Ectodermal cell (in vitro differentiated cells): ENCODE results near the gene SNAPC4.

ENCODE experiments used
- H3K27ac ChIP-seq: 2 replicates; pipeline ENCODE4 v1.7.0; 2013; ENCODE audit warnings: mild to moderate bottlenecking, low read depth, low read length; ENCODE audit not compliant: insufficient read depth, poor library complexity, severe bottlenecking
- H3K27me3 ChIP-seq: 2 replicates; pipeline ENCODE4 v1.7.0; 2013; ENCODE audit warnings: mild to moderate bottlenecking, low read length; ENCODE audit not compliant: insufficient read depth, control insufficient read depth, poor library complexity, severe bottlenecking
- H3K36me3 ChIP-seq: one replicate; pipeline ENCODE4 v1.7.0; 2013; ENCODE audit warnings: low read length; ENCODE audit not compliant: control insufficient read depth, insufficient read depth
- H3K4me1 ChIP-seq: one replicate; pipeline ENCODE4 v1.7.0; 2013; ENCODE audit warnings: low read length; ENCODE audit not compliant: control insufficient read depth, insufficient read depth
- H3K4me3 ChIP-seq: 2 replicates; pipeline ENCODE4 v1.7.0; 2013; ENCODE audit warnings: low read depth, low read length, control low read depth; ENCODE audit not compliant: insufficient read depth
- H3K9me3 ChIP-seq: 2 replicates; pipeline ENCODE4 v1.7.0; 2013; ENCODE audit warnings: mild to moderate bottlenecking, low read length, moderate library complexity; ENCODE audit not compliant: control insufficient read depth
- WGBS, 2 experiments: methylation state at CpG; one replicate each; pipeline ENCODE4 v1.1.7; 2013; ENCODE audit warnings: missing lambda C conversion rate in 2 of 2; 5-methylcytosine and 5-hydroxymethylcytosine counted together

Gene SNAPC4

GRCh38 chr9:136422876-136423275 lies 22.9 kb upstream of the SNAPC4 start:
- H3K4me1 ChIP-seq: no peaks in the 10 kb centered on the region
- H3K36me3 ChIP-seq: peaks cover 37% of the 10 kb centered on the region
- H3K27me3 ChIP-seq: no peaks in the 10 kb centered on the region

DNA sequence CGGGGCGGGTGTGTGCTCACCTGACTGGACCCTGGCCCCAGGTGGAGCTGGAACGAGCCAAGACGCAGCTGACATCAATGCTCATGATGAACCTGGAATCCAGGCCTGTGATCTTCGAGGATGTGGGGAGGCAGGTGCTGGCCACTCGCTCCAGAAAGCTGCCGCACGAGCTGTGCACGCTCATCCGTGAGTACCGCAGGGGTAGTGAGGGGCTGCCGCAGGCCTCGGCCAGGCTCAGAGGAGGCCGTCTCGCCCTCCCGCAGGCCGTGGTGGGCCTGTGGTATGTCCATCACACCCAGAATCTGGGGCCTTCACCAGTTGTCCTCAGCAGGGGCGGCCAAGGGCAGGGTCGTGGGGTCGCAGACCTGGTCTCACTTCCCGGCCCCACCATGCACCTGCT lies 21.8 kb upstream of the SNAPC4 start:
- Histone ChIP-seq H3K4me3 (no peak overlapping the region), H3K36me3 (peaks cover 43% of the 10 kb centered on the region)
- 92% methylated on average over 21 of the region's 21 CpGs for WGBS, 2 experiments

More at GRCh38 chr9:136422876-136423275, 22.9 kb upstream of the SNAPC4 start:
- no peaks in the 10 kb centered on the region for H3K9me3 ChIP-seq
- no peak overlapping the region for H3K27ac ChIP-seq
- 97% methylated on average over 26 of the region's 26 CpGs for WGBS, 2 experiments
- H3K4me3 ChIP-seq: no peak overlapping the region

GRCh38 chr9:136419092-136419420 lies 19.1 kb upstream of the SNAPC4 start:
- Histone ChIP-seq H3K4me3 (no peak overlapping the region), H3K27me3 (no peaks in the 10 kb centered on the region), H3K27ac (no peak overlapping the region), H3K36me3 (peaks cover 59% of the 10 kb centered on the region), H3K9me3 (no peaks in the 10 kb centered on the region), H3K4me1 (no peaks in the 10 kb centered on the region)
- 95 to 97% methylated on average over 12 of the region's 12 CpGs for WGBS, 2 experiments

More for the DNA sequence above, 21.8 kb upstream of the SNAPC4 start:
- no peaks in the 10 kb centered on the region for H3K9me3 ChIP-seq
- H3K27me3 ChIP-seq: no peaks in the 10 kb centered on the region
- H3K27ac ChIP-seq: no peak overlapping the region
- H3K4me1 ChIP-seq: no peaks in the 10 kb centered on the region

GRCh38 chr9:136418182-136419091 lies 18.5 kb upstream of the SNAPC4 start:
- H3K4me3 ChIP-seq: no peak overlapping the region

DNA sequence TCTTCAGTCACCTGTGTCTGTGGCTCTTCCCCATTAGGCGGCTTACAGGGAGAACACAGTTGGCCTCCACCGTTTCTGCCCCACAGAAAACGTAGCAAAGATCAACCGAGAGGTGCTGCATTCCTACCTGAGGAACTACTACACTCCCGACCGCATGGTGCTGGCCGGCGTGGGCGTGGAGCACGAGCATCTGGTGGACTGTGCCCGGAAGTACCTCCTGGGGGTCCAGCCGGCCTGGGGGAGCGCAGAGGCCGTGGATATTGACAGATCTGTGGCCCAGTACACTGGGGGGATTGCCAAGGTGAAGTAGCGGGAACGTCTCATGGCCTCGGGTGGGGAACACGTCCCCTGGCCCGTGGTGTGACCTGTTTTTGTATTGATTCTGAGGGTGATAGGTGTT lies 16.9 kb upstream of the SNAPC4 start:
- WGBS, 2 experiments: 94 to 97% methylated on average over 19 of the region's 19 CpGs
- Histone ChIP-seq H3K9me3 (no peaks in the 10 kb centered on the region), H3K36me3 (peaks cover 61% of the 10 kb centered on the region), H3K27me3 (no peaks in the 10 kb centered on the region), H3K4me3 (no peak overlapping the region), H3K4me1 (peaks cover under 1% of the 10 kb centered on the region), H3K27ac (no peak overlapping the region)

More at GRCh38 chr9:136418182-136419091, 18.5 kb upstream of the SNAPC4 start:
- 94% methylated on average over 48 of the region's 48 CpGs for WGBS, 2 experiments
- Histone ChIP-seq H3K4me1 (no peaks in the 10 kb centered on the region), H3K9me3 (no peaks in the 10 kb centered on the region), H3K36me3 (peaks cover 62% of the 10 kb centered on the region), H3K27ac (no peak overlapping the region), H3K27me3 (no peaks in the 10 kb centered on the region)

- H3K36me3 ChIP-seq: peaks cover 56% of the 10 kb centered on the region
- H3K27ac ChIP-seq: no peak overlapping the region
- WGBS, 2 experiments: 95 to 99% methylated on average over 7 to 8 of the region's 8 CpGs
- no peak overlapping the region for H3K4me3 ChIP-seq
- no peaks in the 10 kb centered on the region for H3K27me3 ChIP-seq
- H3K9me3 ChIP-seq: no peaks in the 10 kb centered on the region
- peaks cover 5% of the 10 kb centered on the region for H3K4me1 ChIP-seq
Measured at GRCh38 chr9:136416427-136416826, 16.5 kb upstream of the SNAPC4 start.

- H3K9me3 ChIP-seq: no peaks in the 10 kb centered on the region
- WGBS, 2 experiments: 94 to 96% methylated on average over 9 of the region's 9 CpGs
- no peak overlapping the region for H3K27ac ChIP-seq
- no peaks in the 10 kb centered on the region for H3K27me3 ChIP-seq
- peaks cover 13% of the 10 kb centered on the region for H3K4me1 ChIP-seq
- H3K36me3 ChIP-seq: peaks cover 35% of the 10 kb centered on the region
- no peak overlapping the region for H3K4me3 ChIP-seq
Measured at GRCh38 chr9:136412962-136413361, 13.0 kb upstream of the SNAPC4 start.

- Histone ChIP-seq H3K9me3 (no peaks in the 10 kb centered on the region), H3K4me1 (peaks cover 13% of the 10 kb centered on the region), H3K27ac (no peak overlapping the region), H3K36me3 (peaks cover 31% of the 10 kb centered on the region), H3K27me3 (no peaks in the 10 kb centered on the region), H3K4me3 (peak overlapping the region; percentile 95)
- 78 to 82% methylated on average over 4 of the region's 4 CpGs for whole genome bisulfite sequencing, 2 experiments
Measured at GRCh38 chr9:136411378-136411777, 11.4 kb upstream of the SNAPC4 start.

- no peaks in the 10 kb centered on the region for H3K27me3 ChIP-seq
- peaks cover 13% of the 10 kb centered on the region for H3K4me1 ChIP-seq
- peak within 1 kb of the TSS; percentile 95 for H3K4me3 ChIP-seq
- peaks cover 25% of the 10 kb centered on the region for H3K36me3 ChIP-seq
- peak within 1 kb of the TSS; percentile 83 for H3K27ac ChIP-seq
- 0 to 1% methylated on average over 83 of the region's 83 CpGs for WGBS, 2 experiments
- no peaks in the 10 kb centered on the region for H3K9me3 ChIP-seq
Measured at GRCh38 chr9:136410500-136411287, 10.7 kb upstream of the SNAPC4 start, which contains the start of the genes ENTR1 and PMPCA. Gene ENTR1, minus strand, starts transcription at chr9:136410614. Its CDS starts 217 bp downstream, at chr9:136410397. Gene PMPCA, plus strand, starts transcription at chr9:136410658. Its CDS starts 11 bp downstream, at chr9:136410669.
